Stomach (tissue), 9 donors: ENCODE measurements around the gene RXFP4. TPM values are rescaled to one million over a fixed set of nuclear protein-coding genes. Genes with fewer than 3 reads are reported as not detected.

Experiments
- DNase-seq, 2 donors: peaks; one replicate each; pipeline versions ENCODE4 v3.0.0 to v3.0.0-alpha.2; 2013 to 2019
- H3K27ac ChIP-seq, 5 donors: fragments of 200-600 bp in 4 of 5; sonication (generic) in 4 of 5; one replicate each; pipeline ENCODE4 v1.5.1; 2013 to 2019; ENCODE audit warnings: mild to moderate bottlenecking in 1 of 5, moderate library complexity in 1 of 5
- H3K27me3 ChIP-seq, 3 donors: fragments of 200-600 bp; sonication (generic); one replicate each; pipeline ENCODE4 v1.5.1; 2017 to 2019; ENCODE audit warnings: mixed run types in 1 of 3
- H3K36me3 ChIP-seq, 4 donors: fragments of 200-600 bp; sonication (generic); 1 replicate in 3 of 4; 2 replicates in 1 of 4; pipeline ENCODE4 v1.5.1; 2016 to 2019
- H3K4me1 ChIP-seq, 4 donors: fragments of 200-600 bp; sonication (generic); one replicate each; pipeline ENCODE4 v1.5.1; 2016 to 2019
- H3K4me3 ChIP-seq, 4 donors: fragments of 200-600 bp; sonication (generic) in 3 of 4; one replicate each; pipeline ENCODE4 v1.5.1; 2016 to 2019; ENCODE audit warnings: mild to moderate bottlenecking in 1 of 4
- H3K9me3 ChIP-seq, 4 donors: fragments of 200-600 bp; sonication (generic); one replicate each; pipeline ENCODE4 v1.5.1; 2016 to 2019
- EP300 ChIP-seq: sonication (generic); formaldehyde crosslinking; IDR thresholded peaks from one replicate; pipeline ENCODE4 v1.6.1; 2017; ENCODE audit warnings: antibody characterized with exemption
- POLR2A ChIP-seq, 4 donors: fragments of 450-650 bp; IDR thresholded peaks; one replicate each; pipeline ENCODE4 v1.6.1; 2016; ENCODE audit warnings: antibody characterized with exemption in 4 of 4, control low read depth in 2 of 4, mild to moderate bottlenecking in 1 of 4, moderate library complexity in 1 of 4
- POLR2AphosphoS5 ChIP-seq, 3 donors: sonication (generic); formaldehyde crosslinking; IDR thresholded peaks; one replicate each; pipeline ENCODE4 v1.6.1; 2016; ENCODE audit warnings: antibody characterized with exemption in 3 of 3
- WGBS, 5 donors: extraction: QIAGEN DNeasy Blood & Tissue Kit in 3 of 5; methylation state at CpG; one replicate each; pipeline versions ENCODE4 v1.1.5 to v1.1.7; 2013 to 2018; 5-methylcytosine and 5-hydroxymethylcytosine counted together
- intact Hi-C: fragments of 100-400 bp; cut with DNase I; formaldehyde crosslinking; loops from one replicate; pipeline ENCODE4 v1.15.1; 2023; ENCODE audit warnings: low total_unique reads
- polyA plus RNA-seq, 3 donors: library from polyadenylated mRNA; stranded (reverse); fragments of 200-250 nt; gene quantifications; one replicate each; pipeline ENCODE4 v1.2.3, GENCODE V29; 2013
- total RNA-seq, 5 donors: library from RNA; depleted of rRNA; stranded (reverse); fragments of >200 nt; gene quantifications; one replicate each; pipeline versions ENCODE4 v1.1.0 to v1.2.3, GENCODE V29; 2014 to 2016
- TF ChIP-seq, protein P1 (sequence below), 7 experiments: fragments of 450-650 bp in 4 of 7; fragments of 200-600 bp in 3 of 7; sonication (generic) in 3 of 7; IDR thresholded peaks; one replicate each; pipeline ENCODE4 v1.5.1; 2016 to 2019; ENCODE audit warnings: antibody characterized with exemption in 7 of 7, control low read depth in 2 of 7, mild to moderate bottlenecking in 1 of 7
- donor health status: healthy with polysubstance abuse.
- donor health status: Bipolar disorder and iron deficiency.
- donor health status: healthy.

Gene RXFP4
- total and polyA plus RNA-seq, 8 donors, result 50.4 TPM; not detected in 7

DNA sequence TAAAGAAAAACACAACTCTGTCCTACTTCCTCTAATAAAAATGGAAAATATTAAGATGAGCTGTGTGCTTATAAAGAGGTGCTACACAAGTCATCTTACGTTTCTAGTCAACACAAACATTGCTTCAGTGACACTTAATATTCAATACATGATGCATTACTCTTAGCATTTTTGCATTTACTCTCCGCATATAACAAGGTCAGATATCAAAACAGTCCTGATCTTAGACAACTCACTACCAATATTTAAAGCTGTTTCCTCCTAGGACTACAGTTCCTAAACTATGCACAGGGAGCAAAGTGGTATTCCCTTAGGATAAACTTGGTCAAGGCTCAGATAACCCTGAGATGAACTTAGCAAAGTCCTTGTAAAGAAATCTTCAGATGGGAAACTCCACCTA, 42.5 kb upstream of the RXFP4 start:
- no peak for TF ChIP-seq POLR2A (IDR thresholded peaks at IDR 0.05)
- no peak for TF ChIP-seq EP300
- TF ChIP-seq, protein P1, sequence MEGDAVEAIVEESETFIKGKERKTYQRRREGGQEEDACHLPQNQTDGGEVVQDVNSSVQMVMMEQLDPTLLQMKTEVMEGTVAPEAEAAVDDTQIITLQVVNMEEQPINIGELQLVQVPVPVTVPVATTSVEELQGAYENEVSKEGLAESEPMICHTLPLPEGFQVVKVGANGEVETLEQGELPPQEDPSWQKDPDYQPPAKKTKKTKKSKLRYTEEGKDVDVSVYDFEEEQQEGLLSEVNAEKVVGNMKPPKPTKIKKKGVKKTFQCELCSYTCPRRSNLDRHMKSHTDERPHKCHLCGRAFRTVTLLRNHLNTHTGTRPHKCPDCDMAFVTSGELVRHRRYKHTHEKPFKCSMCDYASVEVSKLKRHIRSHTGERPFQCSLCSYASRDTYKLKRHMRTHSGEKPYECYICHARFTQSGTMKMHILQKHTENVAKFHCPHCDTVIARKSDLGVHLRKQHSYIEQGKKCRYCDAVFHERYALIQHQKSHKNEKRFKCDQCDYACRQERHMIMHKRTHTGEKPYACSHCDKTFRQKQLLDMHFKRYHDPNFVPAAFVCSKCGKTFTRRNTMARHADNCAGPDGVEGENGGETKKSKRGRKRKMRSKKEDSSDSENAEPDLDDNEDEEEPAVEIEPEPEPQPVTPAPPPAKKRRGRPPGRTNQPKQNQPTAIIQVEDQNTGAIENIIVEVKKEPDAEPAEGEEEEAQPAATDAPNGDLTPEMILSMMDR (IDR thresholded peaks at IDR 0.05), result no peak
- no peak for TF ChIP-seq POLR2AphosphoS5 (IDR thresholded peaks at IDR 0.05)

DNA sequence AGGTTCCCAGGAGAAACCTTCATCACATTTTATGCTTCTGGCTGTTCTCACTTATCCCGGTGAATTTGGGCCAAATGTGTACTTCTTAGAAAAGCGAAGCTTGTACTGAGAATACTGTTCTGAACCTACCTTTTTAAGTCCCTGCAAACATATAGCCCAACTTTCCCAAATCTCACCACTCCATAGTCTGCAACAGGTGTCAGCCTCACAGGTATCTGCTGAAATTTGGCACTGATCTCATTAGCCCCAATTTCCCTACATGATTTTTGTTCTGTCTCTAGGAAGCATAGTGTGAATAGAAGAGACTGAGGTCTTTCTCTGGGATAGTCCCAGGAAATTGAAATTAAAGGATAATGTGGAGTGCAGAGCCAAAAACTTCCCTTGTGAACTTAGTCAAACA, 41.8 kb upstream of the RXFP4 start:
- intact Hi-C loops, result no loop called here
- WGBS, 5 donors, result 94 to 100% (median 96%) methylated on average over 2 of the region's 2 CpGs
- no peak for DNase-seq
- Histone ChIP-seq H3K27ac (no peak overlapping the region), H3K9me3 (no peaks in the 10 kb centered on the region), H3K4me3 (no peak overlapping the region), H3K36me3 (peaks cover 68 to 90% (median 88%) of the 10 kb centered on the region in 4 donors), H3K27me3 (no peaks in the 10 kb centered on the region), H3K4me1 (peaks cover 0 to 5% (median 0%) of the 10 kb centered on the region in 4 donors)
- TF ChIP-seq, protein P1 (IDR thresholded peaks at IDR 0.05), result no peak
- TF ChIP-seq POLR2AphosphoS5 (IDR thresholded peaks at IDR 0.05), result no peak
- TF ChIP-seq EP300, result no peak
- TF ChIP-seq POLR2A (IDR thresholded peaks at IDR 0.05), result no peak

More for the DNA sequence above, 42.5 kb upstream of the RXFP4 start:
- H3K36me3 ChIP-seq, result peaks cover 60 to 82% (median 80%) of the 10 kb centered on the region in 4 donors
- 72 to 87% (median 80%) methylated on average over 2 of the region's 2 CpGs for WGBS, 5 donors
- H3K27ac ChIP-seq, result no peak overlapping the region
- peaks cover 0 to 9% (median 5%) of the 10 kb centered on the region in 4 donors for H3K4me1 ChIP-seq
- intact Hi-C loops, result no loop called here
- H3K27me3 ChIP-seq, result no peaks in the 10 kb centered on the region
- no peak overlapping the region for H3K4me3 ChIP-seq
- no peak for DNase-seq
- no peaks in the 10 kb centered on the region for H3K9me3 ChIP-seq

DNA sequence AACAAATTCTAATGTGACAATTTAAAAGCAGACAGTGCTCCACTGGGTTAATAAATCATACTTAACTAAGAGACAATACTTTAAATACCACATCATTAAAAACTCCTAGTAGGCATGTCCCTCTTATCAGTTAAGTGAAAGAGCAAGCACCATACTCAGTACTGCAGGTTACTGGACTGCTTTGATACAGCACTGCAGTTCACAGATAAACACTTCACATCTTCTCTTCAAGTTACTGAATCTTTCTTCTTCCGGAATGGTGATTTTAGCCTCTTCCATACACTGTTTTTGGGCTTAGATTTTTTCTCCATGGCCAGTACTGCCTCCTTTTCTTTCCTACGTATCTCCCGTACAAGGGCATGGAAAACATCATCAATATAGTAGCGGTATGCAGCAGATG, 41.3 kb upstream of the RXFP4 start:
- TF ChIP-seq POLR2A (IDR thresholded peaks at IDR 0.05), result no peak
- TF ChIP-seq, protein P1 (IDR thresholded peaks at IDR 0.05), result no peak
- TF ChIP-seq EP300, result no peak
- no peak for TF ChIP-seq POLR2AphosphoS5 (IDR thresholded peaks at IDR 0.05)
- H3K36me3 ChIP-seq, result peaks cover 72 to 95% (median 93%) of the 10 kb centered on the region in 4 donors

DNA sequence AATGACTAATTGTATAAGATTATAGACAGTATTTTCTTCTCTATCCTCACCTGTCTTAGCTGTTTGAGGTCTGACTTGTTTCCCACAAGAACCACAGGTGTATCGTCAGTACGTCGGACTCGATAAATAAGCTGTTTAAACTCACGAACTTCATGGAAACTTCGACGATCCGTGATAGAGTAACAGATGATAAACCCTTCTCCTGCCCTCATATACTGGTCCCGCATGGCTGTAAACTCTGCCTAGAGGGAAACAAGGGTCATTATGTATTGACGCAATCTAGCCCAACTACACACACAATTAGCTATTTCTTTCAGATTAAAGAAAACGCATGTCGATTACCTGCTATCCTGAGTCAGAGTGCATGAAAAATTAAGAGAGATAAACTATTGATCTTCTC, 37.2 kb upstream of the RXFP4 start:
- TF ChIP-seq, protein P1 (IDR thresholded peaks at IDR 0.05), result no peak
- no peak for TF ChIP-seq POLR2A (IDR thresholded peaks at IDR 0.05)
- TF ChIP-seq EP300, result no peak
- no peak for TF ChIP-seq POLR2AphosphoS5 (IDR thresholded peaks at IDR 0.05)
- Histone ChIP-seq H3K36me3 (peaks cover 74 to 100% (median 100%) of the 10 kb centered on the region in 4 donors), H3K4me3 (no peak overlapping the region), H3K27ac (no peak overlapping the region), H3K27me3 (no peaks in the 10 kb centered on the region), H3K4me1 (peaks cover under 1 to 14% (median 5%) of the 10 kb centered on the region in 4 donors), H3K9me3 (no peaks in the 10 kb centered on the region)
- intact Hi-C loops, result no loop called here
- DNase-seq, result no peak
- WGBS, 5 donors, result 91 to 94% (median 92%) methylated on average over 12 of the region's 12 CpGs

More for the DNA sequence above, 41.3 kb upstream of the RXFP4 start:
- Histone ChIP-seq H3K4me1 (peaks cover 0 to 5% (median 0%) of the 10 kb centered on the region in 4 donors), H3K9me3 (no peaks in the 10 kb centered on the region), H3K4me3 (no peak overlapping the region), H3K27me3 (no peaks in the 10 kb centered on the region), H3K27ac (no peak overlapping the region)
- no peak for DNase-seq
- 86 to 94% (median 92%) methylated on average over 4 of the region's 4 CpGs for WGBS, 5 donors
- intact Hi-C loops, result no loop called here
